Myocyte (in vitro differentiated cells): ENCODE data around the gene INPP5E. TPM values are rescaled to one million over a fixed set of nuclear protein-coding genes. Genes with fewer than 3 reads are reported as not detected.
A peak's percentile ranks its signal among the peaks of the same experiment; 100 is the strongest.

ENCODE experiments used
- DNase-seq: peaks from one replicate; pipeline ENCODE4 v3.0.0-alpha.2; 2012; ENCODE audit warnings: low read depth
- total RNA-seq: library from RNA; depleted of rRNA; stranded (reverse); fragments of >200 nt; gene quantifications from 2 replicates; pipeline ENCODE4 v1.2.3, GENCODE V29; 2014

Gene INPP5E
- total RNA-seq, 1 donor from 2014 or later: 8.3 TPM

- no peak for DNase-seq
These were observed 34.2 kb downstream of the INPP5E start for GRCh38 chr9:136405481-136405880.

- DNase-seq: no peak
These were observed 34.9 kb downstream of the INPP5E start for GRCh38 chr9:136404801-136405136.

GRCh38 chr9:136403915-136404800, 35.5 kb downstream of the INPP5E start:
- no peak for DNase-seq

- DNase-seq: no peak
These were observed 36.1 kb downstream of the INPP5E start for GRCh38 chr9:136403538-136403914.

DNA sequence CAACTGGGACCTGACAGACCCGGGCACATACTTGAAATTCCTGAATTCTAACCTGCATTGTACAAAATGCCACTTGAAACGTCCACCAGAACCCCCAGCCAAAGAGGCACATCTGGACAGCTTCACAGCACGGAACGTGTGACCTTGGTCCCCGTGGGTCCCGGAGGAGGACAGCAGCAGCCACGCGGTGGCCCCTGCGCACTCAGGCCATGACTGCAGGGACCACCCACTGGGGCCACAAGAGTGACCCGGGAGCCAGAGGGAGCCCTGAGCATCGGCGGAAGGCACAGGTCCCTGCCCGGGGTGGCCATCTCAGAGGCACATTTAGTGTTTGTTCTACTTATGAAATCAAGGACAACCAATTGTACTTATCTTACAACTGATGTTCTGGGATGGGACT, 37.6 kb downstream of the INPP5E start:
- DNase-seq: no peak

- DNase-seq: peak; percentile 2
These were observed 38.3 kb downstream of the INPP5E start for GRCh38 chr9:136401173-136401922.

DNA sequence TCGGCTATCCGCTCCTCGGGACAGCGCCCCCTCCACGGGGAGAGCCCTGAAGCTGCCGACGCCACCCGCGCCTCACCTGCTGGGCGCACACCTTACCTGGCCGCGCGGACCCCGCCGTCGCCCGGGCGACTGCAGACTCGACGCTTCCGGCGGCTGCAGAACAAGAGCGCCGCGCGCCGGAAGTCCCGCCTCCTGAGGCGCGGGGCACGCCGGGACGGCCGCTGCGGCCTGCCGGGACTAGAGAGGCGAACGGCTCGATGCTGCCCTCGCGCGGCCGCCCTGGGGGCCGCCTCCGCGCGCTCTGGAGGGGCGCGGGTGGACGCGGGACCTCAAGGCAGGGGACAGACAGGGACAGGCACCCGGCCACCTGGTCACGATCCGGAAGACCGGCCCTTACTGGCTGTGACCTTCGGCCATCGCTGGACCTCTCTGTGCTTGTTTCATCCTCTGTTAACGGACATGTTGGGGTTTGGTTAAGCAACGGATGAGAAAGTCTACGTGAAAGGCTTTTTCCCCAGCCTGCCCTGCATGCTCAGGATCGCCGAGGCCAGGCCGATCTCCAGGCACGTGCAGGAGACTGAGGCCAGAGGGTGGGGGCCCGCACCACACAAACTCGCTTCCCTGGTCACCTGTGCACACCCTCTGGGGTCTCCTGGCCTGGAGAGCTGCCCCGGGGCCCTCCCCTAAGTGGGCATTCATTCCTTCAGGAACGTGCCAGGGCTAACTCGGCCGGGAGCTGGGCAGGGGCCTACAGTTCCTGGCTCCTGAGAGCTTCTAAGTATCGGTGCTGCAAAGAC, 39.4 kb downstream of the INPP5E start, which contains the start of gene SNAPC4:
TSS of gene SNAPC4 (minus strand) at position 133 of the 797 bp plus-strand sequence. CDS start 1,742 bp downstream, outside the sequence.
- peak; percentile 84 for DNase-seq

GRCh38 chr9:136399176-136400037, 40.2 kb downstream of the INPP5E start:
- DNase-seq: peak; percentile 5

GRCh38 chr9:136398286-136398685, 41.4 kb downstream of the INPP5E start:
- no peak for DNase-seq

GRCh38 chr9:136397643-136398042, 42.0 kb downstream of the INPP5E start:
- DNase-seq: no peak

GRCh38 chr9:136396219-136396515, 43.5 kb downstream of the INPP5E start:
- no peak for DNase-seq

GRCh38 chr9:136395345-136396218, 44.1 kb downstream of the INPP5E start:
- no peak for DNase-seq

- no peak for DNase-seq
These were observed 44.7 kb downstream of the INPP5E start for GRCh38 chr9:136395020-136395340.

- DNase-seq: no peak
These were observed 45.2 kb downstream of the INPP5E start for GRCh38 chr9:136394312-136395019.

DNA sequence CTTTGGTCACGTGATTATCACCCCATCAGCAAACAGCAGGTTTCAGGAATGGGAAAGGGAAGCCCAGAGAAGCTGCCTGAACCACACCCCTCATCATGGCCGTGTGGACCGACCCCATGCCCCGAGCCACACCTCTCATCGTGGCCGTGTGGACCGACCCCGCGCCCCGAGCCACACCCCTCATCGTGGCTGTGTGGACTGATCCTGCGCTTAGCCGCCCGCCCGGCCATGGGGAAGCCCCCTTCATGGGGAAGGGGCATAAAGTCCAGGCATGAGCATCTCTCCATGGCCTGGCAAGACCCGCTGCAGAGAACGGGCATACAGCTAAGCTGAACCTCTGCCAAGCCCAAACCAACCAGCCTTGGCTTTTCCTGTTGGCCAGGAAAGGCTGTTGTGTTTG, 46.1 kb downstream of the INPP5E start:
- no peak for DNase-seq

DNA sequence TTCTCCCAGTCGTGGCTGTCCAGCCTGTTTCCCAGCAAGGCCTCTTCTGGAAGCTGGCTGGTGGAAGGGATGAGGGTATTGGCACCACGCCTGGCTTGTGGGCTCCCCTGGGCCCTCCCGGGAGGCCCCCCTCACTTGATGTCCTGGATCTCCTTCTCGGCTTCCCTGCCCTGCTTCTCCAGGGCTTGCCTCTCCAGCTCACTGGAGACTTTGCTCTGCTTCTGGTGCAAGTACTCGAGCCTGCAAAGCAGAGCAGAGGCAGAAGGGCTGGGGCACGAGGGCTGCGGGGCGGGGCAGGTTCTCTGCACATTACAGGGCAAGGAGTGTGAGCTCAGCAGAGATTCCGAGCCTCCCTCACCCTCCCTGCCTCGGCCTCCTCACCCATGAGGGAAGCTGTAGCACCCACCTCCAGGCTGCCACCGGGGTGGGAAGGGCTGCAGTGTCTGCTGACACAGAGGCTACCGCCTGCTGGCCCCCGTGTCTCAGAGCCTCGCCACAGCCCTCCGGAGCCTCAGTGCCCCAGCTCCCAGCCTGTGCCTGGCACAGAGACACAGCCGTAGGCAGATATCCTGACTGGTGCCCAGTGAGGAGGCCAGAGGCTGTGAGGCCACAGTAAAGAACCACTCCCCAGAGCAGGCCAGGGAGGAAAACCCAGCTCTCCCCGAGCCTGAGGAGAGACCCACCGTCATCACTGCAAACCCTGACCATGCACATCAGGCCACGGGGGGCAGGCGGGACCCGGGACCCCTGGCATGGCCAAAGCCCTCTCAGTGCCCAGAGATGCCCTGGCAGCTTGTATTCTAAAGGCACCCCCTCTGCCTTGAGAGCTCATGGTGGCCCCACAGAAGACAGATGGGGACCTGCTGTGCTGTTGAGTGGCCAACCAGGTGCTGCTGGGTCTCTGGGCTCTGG, 46.9 kb downstream of the INPP5E start:
- DNase-seq: no peak

DNA sequence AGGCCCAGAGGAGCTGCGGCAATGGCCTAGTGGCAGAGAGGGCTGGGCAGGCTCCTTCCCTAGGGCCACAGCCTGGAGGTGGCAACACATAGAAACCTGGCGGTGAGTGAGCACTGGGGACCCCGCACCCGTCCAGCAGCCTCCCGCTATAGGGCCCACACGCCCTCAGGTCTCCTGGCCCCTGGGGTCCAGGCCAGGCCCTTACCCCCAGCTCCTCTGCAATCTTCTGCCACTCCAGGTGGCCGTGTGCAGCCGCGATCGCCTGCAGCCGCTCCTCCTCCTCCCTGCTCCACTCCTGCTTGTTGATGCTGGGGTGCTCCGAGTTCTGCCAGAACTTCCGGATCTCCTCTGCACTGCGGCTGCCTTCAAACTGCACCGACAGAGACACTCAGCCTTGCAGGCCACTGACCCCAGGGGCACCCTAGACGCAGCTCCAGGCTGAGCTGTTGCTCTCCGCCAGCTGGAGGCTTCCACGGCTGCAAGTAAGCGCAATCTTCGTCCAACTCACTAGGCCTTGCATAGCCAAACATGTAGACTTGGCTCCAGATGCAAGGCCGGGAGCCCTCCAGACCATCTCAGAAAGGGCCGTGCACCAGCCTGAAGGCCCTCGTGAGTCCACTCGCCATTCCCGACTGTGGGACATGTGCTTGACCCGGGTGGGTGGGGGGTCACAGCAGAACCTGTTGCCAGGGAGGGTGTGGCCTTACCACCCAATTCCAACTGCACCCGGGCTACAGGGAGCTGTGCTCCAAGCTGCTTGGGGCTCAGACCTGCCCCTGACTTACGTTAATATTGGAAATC, 47.7 kb downstream of the INPP5E start:
- no peak for DNase-seq
